NOMO-1 (cell line): ENCODE data around the gene SERPIND1.
"Not testable (repeated sequence)": the region's sequence is repeated elsewhere in the genome, so short reads cannot be mapped to it uniquely, and the experiment has no call there.

ENCODE experiments used
- DNase-seq, 2 experiments: peaks; one replicate each; lab custom pipeline; 2025; ENCODE audit not compliant: unreplicated experiment in 2 of 2; lab: John Stamatoyannopoulos, UW

SERPIND1 gene

DNA sequence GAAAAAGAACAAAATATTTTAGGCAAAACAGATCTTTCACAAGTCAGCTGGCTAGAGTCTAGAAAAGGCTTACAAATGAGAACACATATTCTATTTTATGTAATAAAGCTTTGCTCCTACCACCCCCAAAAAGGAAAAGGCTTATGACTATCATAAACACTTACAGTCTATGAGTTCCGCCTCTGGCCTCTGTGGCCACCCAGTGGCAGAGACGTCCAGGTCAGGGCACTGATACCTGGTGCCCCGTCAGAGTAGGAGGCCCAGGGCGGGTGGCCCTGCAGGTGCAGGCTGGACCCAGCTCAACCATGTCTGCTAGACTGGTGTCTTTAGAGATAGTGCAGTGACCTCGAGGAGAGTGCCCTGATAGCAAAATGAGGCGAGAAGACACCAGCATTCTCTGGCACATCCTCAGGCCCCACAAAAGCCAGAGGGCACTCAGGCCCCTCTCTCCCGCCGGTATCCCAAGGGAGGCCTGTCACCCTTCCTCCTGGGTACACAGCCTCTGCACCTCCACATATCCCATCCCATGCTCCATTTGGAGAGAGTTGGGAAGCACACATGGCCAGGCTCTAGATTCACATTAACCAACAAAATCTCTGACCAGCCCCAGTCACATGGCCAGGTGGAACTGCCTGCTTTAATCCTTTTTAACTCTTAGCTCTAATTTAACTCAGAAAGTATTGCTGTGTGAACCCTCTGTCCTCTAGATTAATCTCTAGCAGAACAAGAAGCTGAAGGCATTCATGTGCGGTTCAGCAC is 27.3 kb upstream of the SERPIND1 start:
- DNase-seq: no peak

DNA sequence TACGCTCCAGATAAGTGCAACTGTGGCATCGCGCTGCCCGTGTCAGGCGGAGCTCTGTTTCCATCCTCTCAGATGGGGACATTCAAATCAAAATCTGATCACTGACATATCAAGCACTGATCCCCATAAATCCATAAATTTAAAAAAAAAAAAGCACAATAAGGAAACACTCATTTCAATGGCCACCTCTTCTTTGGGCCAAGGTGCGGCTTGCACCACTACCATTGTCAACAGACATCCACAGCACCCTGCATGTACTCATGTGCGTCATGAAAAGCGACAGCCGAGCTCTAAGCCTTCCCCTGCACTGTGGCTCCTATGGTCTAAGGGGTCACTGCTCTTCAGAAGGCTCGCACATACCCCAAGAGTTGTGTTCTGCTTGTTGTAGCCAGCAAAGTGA is 26.7 kb upstream of the SERPIND1 start:
- no peak for DNase-seq

GRCh38 chr22:20748082-20748481 is 25.8 kb upstream of the SERPIND1 start:
- DNase-seq: no peak

- DNase-seq: peak; percentile 2 to 42
Measured at GRCh38 chr22:20748731-20749428, 25.0 kb upstream of the SERPIND1 start.

DNA sequence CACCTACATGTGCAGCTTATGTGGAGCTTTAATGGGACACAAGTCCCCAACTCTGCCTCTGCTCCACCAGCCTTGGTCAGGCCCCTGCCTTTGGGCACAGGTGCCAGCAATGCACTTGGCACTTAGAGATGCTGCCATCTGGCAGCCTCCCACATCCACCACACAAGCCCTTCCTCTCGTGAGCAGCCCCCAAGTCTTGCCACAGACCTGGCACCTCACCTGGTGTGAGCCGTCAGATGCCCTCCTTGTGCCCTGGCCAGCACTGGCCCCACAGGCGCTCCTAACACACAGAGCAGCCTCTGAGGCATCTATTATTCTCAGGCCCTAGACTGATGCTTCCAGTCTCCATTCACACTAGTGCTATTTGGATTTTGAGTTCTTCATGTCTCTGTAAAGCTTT is 24.5 kb upstream of the SERPIND1 start:
- DNase-seq: no peak

DNA sequence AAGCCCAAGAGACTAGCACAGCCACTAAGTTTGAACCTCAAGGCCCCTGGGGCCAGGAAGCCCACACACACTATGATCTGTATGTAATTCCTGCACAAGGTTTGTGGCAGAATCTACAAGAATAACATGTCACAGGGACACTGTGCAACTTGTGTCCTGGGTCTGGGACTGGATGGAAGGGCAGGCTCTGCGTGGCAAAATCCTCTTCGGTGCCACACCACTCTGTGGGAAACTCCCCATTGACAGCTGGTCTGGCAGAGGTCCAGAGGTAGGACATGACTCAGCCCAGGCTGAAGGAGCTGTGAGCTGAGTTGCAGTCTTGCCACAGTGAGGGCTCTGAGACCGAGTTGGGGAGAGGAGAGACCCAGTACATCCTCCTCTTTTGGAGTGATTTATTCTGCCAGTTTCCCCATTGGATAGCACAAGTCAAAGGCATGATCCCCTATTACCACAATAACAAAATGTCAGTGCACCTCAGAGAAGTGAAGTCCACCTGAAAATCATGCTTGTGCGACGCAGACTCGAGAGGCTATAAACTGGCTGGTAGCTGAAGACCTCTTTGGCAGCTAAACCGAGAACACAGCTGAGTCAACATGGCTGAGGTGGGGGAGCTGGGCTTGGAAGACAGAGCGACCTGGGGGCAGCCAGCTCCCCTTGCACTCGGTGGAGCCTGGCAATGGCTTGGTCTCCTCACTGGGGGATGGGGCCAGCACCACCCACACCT is 23.3 kb upstream of the SERPIND1 start:
- no peak for DNase-seq

GRCh38 chr22:20751185-20751851 is 22.6 kb upstream of the SERPIND1 start:
- DNase-seq: no peak

DNA sequence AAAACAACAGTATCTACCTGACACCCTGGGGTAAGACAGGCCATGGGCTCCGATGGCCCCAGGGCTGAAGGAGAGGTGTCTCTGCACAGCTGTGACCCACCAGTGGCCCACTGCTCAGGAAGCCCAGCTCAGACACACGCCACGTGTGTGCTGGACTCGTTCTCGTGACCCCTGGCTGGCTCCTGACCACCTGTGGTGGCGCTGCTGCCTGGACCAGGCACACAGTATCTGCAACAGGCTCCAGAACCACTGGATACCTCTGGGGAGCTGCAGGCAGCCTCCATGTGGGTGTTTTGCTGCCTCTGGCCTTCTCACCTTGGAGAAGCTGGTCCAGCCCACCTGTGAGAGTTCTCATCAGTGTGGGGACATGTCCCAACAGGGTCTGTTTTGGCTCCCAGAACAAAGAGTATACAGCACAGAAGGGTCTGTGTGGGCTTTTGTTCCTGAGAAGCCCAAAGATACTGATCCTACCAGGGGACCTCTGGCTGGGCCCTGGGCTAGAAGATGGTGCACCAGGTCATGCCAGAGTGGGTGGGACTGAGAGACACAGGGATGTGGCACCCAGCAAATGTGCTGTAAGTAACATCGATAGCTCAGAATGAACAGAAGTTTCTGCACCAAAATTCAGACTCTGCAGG is 21.7 kb upstream of the SERPIND1 start:
- no peak for DNase-seq

DNA sequence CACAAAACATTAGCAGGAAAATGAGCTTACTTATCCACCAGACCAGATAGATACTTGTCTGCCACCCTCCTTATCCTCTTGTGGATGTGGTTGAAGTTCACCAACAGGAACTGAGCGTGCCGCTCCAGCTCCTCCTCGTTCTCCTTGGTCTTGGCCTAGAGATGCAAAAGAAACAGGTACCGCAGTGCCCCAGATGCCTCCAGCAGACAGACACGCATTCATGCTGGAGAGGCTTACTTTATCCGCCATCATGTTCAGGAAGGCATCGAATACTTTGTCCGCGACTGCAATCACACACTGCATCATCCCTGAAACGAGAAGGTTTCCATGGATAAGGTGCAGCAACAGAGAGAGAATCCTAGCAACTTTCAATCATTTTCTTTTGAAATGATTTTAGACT is 21.0 kb upstream of the SERPIND1 start:
- DNase-seq: no peak

DNA sequence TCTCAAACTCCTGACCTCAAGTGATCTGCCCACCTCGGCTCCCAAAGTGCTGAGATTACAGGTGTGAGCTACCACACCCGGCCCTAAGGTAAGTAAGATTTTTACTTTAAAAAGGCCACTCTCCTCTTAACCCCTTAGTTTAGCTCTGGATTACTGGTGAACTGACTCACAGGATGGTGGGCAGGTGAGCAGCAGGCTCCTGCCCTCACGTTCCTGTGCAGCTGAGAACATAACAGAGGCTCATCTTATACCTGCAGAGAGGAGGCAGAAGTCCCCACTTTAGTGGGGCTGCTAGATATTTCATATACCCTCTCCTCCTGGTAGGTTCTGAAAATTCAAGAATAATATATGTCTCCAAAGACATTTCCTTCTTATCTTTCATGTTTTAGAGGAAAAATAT is 17.1 kb upstream of the SERPIND1 start:
- no peak for DNase-seq

- DNase-seq: no peak
Measured at GRCh38 chr22:20758688-20759087, 15.2 kb upstream of the SERPIND1 start.

GRCh38 chr22:20760084-20760483 is 13.8 kb upstream of the SERPIND1 start:
- DNase-seq: no peak

DNA sequence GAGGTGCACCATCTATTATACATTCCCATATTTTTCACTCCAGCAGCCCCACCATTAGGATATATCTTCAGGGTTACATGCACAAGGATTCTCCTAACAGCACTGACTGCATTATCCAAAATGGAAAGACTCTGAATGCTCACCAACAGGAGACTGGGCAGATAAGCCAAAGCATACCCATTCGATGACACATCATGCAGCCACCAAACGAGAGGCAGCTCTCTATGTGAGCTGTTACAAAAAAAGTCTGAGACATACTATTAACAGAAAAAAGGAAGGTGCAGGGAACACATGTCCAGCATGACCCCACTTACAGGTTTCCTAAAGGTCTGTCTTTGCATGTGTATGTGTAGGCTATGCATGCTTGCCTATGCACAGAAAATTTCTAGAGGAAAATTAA is 12.4 kb upstream of the SERPIND1 start:
- DNase-seq: no peak

- no peak for DNase-seq
Measured at GRCh38 chr22:20762233-20762796, 11.6 kb upstream of the SERPIND1 start.

GRCh38 chr22:20763630-20764470 is 10.1 kb upstream of the SERPIND1 start:
- no peak for DNase-seq

- DNase-seq: no peak
Measured at GRCh38 chr22:20764471-20764720, 9.5 kb upstream of the SERPIND1 start.

- DNase-seq: no peak
Measured at GRCh38 chr22:20764729-20765128, 9.2 kb upstream of the SERPIND1 start.

- no peak for DNase-seq
Measured at GRCh38 chr22:20765938-20766337, 8.0 kb upstream of the SERPIND1 start.

DNA sequence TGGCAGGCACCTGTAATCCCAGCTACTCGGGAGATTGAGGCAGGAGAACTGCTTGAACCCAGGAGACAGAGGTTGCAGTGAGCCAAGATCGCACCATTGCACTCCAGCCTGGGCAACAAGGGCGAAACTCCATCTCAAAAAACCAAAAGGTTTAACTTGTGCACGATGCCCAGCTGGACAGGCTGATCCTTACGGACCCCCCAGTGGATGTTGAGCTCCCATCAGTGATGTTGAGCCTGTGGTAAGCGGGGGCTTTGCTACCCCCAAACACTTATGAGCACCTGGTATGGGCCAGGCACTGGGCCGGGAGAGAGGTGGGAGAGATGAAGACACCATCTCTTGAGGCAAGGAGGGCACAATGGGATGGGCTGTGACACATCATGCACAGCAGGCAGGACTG is 7.4 kb upstream of the SERPIND1 start:
- no peak for DNase-seq

DNA sequence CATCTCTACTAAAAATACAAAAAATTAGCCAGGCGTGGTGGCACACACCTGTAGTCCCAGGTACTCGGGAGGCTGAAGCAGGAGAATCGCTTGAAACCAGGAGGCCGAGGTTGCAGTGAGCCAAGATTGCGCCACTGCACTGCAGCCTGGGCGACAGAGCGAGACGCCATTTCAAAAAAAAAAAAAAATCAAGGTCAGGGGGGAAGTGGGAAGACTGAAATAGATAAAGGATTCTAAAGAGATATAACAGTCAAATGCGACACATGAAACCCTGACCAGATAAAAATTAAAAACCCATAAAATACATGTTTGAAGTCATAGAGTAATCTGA is 4.5 kb upstream of the SERPIND1 start:
- DNase-seq: not testable (repeated sequence)
